WTC11 (cell line): Measurements from ENCODE around the gene NMRAL1. TPM values are rescaled to one million over a fixed set of nuclear protein-coding genes. Genes with fewer than 3 reads are reported as not detected.

ENCODE experiments used
- ATAC-seq: fragments of 200-7000 bp; cut with Tn5 transposase; 2 replicates; pipeline ENCODE4 v1.10.0; 2021; ENCODE audit warnings: mild to moderate bottlenecking, moderate library complexity
- CTCF ChIA-PET: fragments of 300-600 bp; sonication (Branson Sonifier 250); formaldehyde crosslinking; loops from one replicate; lab custom pipeline; 2021; ENCODE audit warnings: antibody characterized with exemption; lab: Charles Lee
- POLR2A ChIA-PET: fragments of 350-600 bp; sonication (Branson Sonifier 250); formaldehyde crosslinking; loops from one replicate; lab custom pipeline; 2021; ENCODE audit warnings: antibody characterized with exemption; lab: Charles Lee
- DNase-seq: peaks from one replicate; pipeline ENCODE4 v3.0.0; 2021; ENCODE audit warnings: low spot score
- H3K27ac Mint-ChIP-seq: 2 replicates; pipeline ENCODE4 v1.8.0; 2021; ENCODE audit warnings: mixed read lengths
- H3K27me3 Mint-ChIP-seq: 2 replicates; pipeline ENCODE4 v1.8.0; 2021; ENCODE audit warnings: low read depth, mild to moderate bottlenecking, moderate library complexity, mixed read lengths
- H3K36me3 Mint-ChIP-seq: 2 replicates; pipeline ENCODE4 v1.8.0; 2021; ENCODE audit warnings: mixed read lengths
- H3K4me1 Mint-ChIP-seq: 2 replicates; pipeline ENCODE4 v1.8.0; 2022; ENCODE audit warnings: mixed read lengths
- H3K4me3 Mint-ChIP-seq: 2 replicates; pipeline ENCODE4 v1.8.0; 2021; ENCODE audit warnings: mild to moderate bottlenecking, moderate library complexity, mixed read lengths
- H3K9me3 Mint-ChIP-seq: 2 replicates; pipeline ENCODE4 v1.8.0; 2021; ENCODE audit warnings: mixed read lengths
- ATF3 ChIP-seq: sonication (generic); formaldehyde crosslinking; conservative IDR thresholded peaks from 2 replicates; pipeline ENCODE4 v1.8.1; 2022; ENCODE audit warnings: mild to moderate bottlenecking, missing genetic modification reagents
- CREB1 ChIP-seq: sonication (generic); formaldehyde crosslinking; IDR thresholded peaks from 2 replicates; pipeline ENCODE4 v1.8.0; 2023; ENCODE audit warnings: mild to moderate bottlenecking, missing genetic modification reagents
- ETV6 ChIP-seq: sonication (generic); formaldehyde crosslinking; IDR thresholded peaks from 2 replicates; pipeline ENCODE4 v1.8.1; 2022; ENCODE audit warnings: mild to moderate bottlenecking, missing genetic modification reagents
- FOXK1 ChIP-seq: sonication (generic); formaldehyde crosslinking; IDR thresholded peaks from 2 replicates; pipeline ENCODE4 v1.8.0; 2022; ENCODE audit warnings: mild to moderate bottlenecking, moderate library complexity, missing genetic modification reagents
- IRF1 ChIP-seq: sonication (generic); formaldehyde crosslinking; IDR thresholded peaks from 2 replicates; pipeline ENCODE4 v1.8.0; 2023; ENCODE audit warnings: missing genetic modification reagents
- JAZF1 ChIP-seq: fragments of 250-450 bp; sonication (Bioruptor Pico); IDR thresholded peaks from 2 replicates; pipeline ENCODE4 v1.9.0; 2021; ENCODE audit warnings: moderate library complexity, mild to moderate bottlenecking, inconsistent platforms
- NR3C1 ChIP-seq: sonication (generic); formaldehyde crosslinking; conservative IDR thresholded peaks from 2 replicates; pipeline ENCODE4 v1.8.1; 2023; ENCODE audit warnings: low read depth, mild to moderate bottlenecking, missing genetic modification reagents
- TEAD1 ChIP-seq: sonication (generic); formaldehyde crosslinking; IDR thresholded peaks from 2 replicates; pipeline ENCODE4 v1.8.0; 2022; ENCODE audit warnings: mild to moderate bottlenecking, missing genetic modification reagents
- ZNF317 ChIP-seq: sonication (generic); formaldehyde crosslinking; IDR thresholded peaks from 2 replicates; pipeline ENCODE4 v1.8.1; 2023; ENCODE audit warnings: low read depth, mild to moderate bottlenecking, moderate library complexity, missing genetic modification reagents, borderline replicate concordance
- ZNF423 ChIP-seq: fragments of 250-450 bp; sonication (Bioruptor Pico); IDR thresholded peaks from 2 replicates; pipeline ENCODE4 v2.1.2; 2022; ENCODE audit warnings: mild to moderate bottlenecking, moderate library complexity
- total RNA-seq: library from RNA; stranded (reverse); gene quantifications from 3 replicates; pipeline ENCODE4 v1.2.3, GENCODE V29; 2021
- TF ChIP-seq, protein P1 (sequence below): fragments of 250-450 bp; sonication (Bioruptor Pico); IDR thresholded peaks from 2 replicates; pipeline ENCODE4 v1.9.0; 2021; ENCODE audit warnings: mild to moderate bottlenecking, borderline replicate concordance
- TF ChIP-seq, protein P2 (sequence below): fragments of 200-600 bp; IDR thresholded peaks from 2 replicates; pipeline ENCODE4 v1.8.0; 2022; ENCODE audit warnings: antibody characterized with exemption
- TF ChIP-seq, protein P3 (sequence below): sonication (generic); formaldehyde crosslinking; IDR thresholded peaks from 2 replicates; pipeline ENCODE4 v1.8.1; 2023; ENCODE audit warnings: mild to moderate bottlenecking, missing genetic modification reagents

Gene NMRAL1
- total RNA-seq, 1 experiment from 2014 or later = 68.1 TPM

DNA sequence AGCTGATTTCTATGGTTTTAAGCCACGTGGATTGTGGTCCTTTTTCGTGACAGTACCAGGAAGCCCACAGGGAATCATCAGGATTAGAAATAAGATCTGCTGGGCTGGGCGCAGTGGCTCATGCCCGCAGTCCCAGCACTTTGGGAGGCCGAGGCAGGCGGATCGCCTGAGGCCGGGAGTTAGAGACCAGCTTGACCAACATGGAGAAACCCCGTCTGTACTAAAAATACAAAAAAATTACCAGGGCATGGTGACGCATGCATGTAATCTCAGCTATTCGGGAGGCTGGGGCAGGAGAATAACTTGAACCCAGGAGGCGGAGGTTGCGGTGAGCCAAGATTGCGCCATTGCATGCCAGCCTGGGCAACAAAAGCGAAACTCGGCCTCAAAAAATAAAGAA, 6.5 kb downstream of the NMRAL1 start (continued):
- TF ChIP-seq, protein P1, sequence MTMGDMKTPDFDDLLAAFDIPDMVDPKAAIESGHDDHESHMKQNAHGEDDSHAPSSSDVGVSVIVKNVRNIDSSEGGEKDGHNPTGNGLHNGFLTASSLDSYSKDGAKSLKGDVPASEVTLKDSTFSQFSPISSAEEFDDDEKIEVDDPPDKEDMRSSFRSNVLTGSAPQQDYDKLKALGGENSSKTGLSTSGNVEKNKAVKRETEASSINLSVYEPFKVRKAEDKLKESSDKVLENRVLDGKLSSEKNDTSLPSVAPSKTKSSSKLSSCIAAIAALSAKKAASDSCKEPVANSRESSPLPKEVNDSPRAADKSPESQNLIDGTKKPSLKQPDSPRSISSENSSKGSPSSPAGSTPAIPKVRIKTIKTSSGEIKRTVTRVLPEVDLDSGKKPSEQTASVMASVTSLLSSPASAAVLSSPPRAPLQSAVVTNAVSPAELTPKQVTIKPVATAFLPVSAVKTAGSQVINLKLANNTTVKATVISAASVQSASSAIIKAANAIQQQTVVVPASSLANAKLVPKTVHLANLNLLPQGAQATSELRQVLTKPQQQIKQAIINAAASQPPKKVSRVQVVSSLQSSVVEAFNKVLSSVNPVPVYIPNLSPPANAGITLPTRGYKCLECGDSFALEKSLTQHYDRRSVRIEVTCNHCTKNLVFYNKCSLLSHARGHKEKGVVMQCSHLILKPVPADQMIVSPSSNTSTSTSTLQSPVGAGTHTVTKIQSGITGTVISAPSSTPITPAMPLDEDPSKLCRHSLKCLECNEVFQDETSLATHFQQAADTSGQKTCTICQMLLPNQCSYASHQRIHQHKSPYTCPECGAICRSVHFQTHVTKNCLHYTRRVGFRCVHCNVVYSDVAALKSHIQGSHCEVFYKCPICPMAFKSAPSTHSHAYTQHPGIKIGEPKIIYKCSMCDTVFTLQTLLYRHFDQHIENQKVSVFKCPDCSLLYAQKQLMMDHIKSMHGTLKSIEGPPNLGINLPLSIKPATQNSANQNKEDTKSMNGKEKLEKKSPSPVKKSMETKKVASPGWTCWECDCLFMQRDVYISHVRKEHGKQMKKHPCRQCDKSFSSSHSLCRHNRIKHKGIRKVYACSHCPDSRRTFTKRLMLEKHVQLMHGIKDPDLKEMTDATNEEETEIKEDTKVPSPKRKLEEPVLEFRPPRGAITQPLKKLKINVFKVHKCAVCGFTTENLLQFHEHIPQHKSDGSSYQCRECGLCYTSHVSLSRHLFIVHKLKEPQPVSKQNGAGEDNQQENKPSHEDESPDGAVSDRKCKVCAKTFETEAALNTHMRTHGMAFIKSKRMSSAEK (CRISPR knock-in tag) = no peak

DNA sequence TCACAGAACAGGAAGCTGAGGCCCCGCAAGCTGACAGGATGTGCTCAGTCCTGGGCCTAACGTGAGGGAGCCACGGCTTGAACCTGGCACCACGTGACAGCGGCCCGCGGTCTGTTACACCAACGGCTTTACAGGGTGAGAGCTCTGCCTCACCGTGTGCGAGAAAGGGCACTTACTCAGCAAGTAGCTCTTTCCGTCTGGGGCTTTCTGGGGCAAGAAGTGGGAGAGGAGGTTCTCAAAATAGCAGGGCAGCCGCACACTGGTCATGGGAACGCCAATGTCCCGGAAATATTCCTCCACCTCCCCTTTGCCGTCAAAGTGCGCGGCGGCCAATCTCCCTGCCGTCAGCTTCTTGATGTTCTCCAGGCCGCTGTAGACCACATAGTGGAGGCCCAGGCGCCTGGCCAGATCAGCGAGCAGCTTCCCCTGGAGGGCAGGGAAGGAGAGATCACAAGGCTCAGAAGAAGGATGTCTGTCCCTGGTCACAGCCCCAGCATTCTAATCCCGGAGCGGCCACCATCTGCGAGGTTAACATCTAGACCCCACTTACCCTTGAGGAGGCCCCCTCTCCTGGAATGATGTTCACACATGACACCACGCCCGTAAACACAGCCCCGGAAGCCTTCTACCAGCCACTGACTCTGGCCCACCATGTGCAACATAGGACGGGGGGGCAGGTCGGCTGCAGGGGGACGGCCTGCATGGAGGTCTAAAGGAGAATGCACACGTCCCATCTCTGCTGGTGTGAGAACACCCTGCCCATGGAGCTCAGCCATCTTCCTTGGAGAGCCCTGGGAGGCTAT, 8.2 kb downstream of the NMRAL1 start:
- CTCF ChIA-PET = no interaction called here
- ATAC-seq = no peak

More for the DNA sequence above, 8.2 kb downstream of the NMRAL1 start:
- Mint-ChIP-seq H3K4me3 (no peak overlapping the region), H3K27ac (no peak overlapping the region), H3K4me1 (peaks cover 1% of the 10 kb centered on the region; the same call in 1 of the 2 replicates), H3K27me3 (no peaks in the 10 kb centered on the region), H3K36me3 (peaks cover 41% of the 10 kb centered on the region), H3K9me3 (no peaks in the 10 kb centered on the region)
- no peak for TF ChIP-seq FOXK1 (CRISPR knock-in tag)
- TF ChIP-seq CREB1 (CRISPR knock-in tag) = no peak
- TF ChIP-seq ZNF423 = no peak
- no peak for TF ChIP-seq JAZF1 (CRISPR knock-in tag)
- TF ChIP-seq ZNF317 (CRISPR knock-in tag) = no peak
- TF ChIP-seq IRF1 (CRISPR knock-in tag) = no peak
- TF ChIP-seq ETV6 (CRISPR knock-in tag) = no peak
- no peak for TF ChIP-seq ATF3 (CRISPR knock-in tag)
- TF ChIP-seq, protein P2, sequence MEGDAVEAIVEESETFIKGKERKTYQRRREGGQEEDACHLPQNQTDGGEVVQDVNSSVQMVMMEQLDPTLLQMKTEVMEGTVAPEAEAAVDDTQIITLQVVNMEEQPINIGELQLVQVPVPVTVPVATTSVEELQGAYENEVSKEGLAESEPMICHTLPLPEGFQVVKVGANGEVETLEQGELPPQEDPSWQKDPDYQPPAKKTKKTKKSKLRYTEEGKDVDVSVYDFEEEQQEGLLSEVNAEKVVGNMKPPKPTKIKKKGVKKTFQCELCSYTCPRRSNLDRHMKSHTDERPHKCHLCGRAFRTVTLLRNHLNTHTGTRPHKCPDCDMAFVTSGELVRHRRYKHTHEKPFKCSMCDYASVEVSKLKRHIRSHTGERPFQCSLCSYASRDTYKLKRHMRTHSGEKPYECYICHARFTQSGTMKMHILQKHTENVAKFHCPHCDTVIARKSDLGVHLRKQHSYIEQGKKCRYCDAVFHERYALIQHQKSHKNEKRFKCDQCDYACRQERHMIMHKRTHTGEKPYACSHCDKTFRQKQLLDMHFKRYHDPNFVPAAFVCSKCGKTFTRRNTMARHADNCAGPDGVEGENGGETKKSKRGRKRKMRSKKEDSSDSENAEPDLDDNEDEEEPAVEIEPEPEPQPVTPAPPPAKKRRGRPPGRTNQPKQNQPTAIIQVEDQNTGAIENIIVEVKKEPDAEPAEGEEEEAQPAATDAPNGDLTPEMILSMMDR = no peak
- TF ChIP-seq, protein P3, sequence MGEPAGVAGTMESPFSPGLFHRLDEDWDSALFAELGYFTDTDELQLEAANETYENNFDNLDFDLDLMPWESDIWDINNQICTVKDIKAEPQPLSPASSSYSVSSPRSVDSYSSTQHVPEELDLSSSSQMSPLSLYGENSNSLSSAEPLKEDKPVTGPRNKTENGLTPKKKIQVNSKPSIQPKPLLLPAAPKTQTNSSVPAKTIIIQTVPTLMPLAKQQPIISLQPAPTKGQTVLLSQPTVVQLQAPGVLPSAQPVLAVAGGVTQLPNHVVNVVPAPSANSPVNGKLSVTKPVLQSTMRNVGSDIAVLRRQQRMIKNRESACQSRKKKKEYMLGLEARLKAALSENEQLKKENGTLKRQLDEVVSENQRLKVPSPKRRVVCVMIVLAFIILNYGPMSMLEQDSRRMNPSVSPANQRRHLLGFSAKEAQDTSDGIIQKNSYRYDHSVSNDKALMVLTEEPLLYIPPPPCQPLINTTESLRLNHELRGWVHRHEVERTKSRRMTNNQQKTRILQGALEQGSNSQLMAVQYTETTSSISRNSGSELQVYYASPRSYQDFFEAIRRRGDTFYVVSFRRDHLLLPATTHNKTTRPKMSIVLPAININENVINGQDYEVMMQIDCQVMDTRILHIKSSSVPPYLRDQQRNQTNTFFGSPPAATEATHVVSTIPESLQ (CRISPR knock-in tag) = no peak
- no peak for TF ChIP-seq NR3C1 (CRISPR knock-in tag)
- no peak for TF ChIP-seq TEAD1 (CRISPR knock-in tag)
- POLR2A ChIA-PET = no interaction called here
- DNase-seq = no peak
